ENCODE data around the gene DHDDS. TPM values are rescaled to one million over a fixed set of nuclear protein-coding genes. Genes with fewer than 3 reads are reported as not detected.
A peak's percentile ranks its signal among the peaks of the same experiment; 100 is the strongest.

Gene DHDDS
- total RNA-seq, 1 donor from 2014 or later, result 30.5 TPM

GRCh38 chr1:26475989-26476388 lies 43.9 kb downstream of the DHDDS start:
- no peaks in the 10 kb centered on the region for H3K9me3 ChIP-seq (ENCODE audit: low read depth)
- H3K4me3 ChIP-seq, result no peak overlapping the region
- Mint-ChIP-seq H3K4me3 (no peak overlapping the region), H3K27ac (no peak overlapping the region), H3K9me3 (no peaks in the 10 kb centered on the region), H3K36me3 (peaks cover 46% of the 10 kb centered on the region), H3K27me3 (ENCODE audit: insufficient read depth, low read depth) (peaks cover 4% of the 10 kb centered on the region), H3K4me1 (peaks cover 32% of the 10 kb centered on the region)
- DNase-seq (ENCODE audit: low spot score), result no peak
- no peak overlapping the region for H3K9ac ChIP-seq
- H3K27me3 ChIP-seq, result no peaks in the 10 kb centered on the region
- peaks cover 54% of the 10 kb centered on the region for H4K20me1 ChIP-seq (ENCODE audit: low read depth)
- H3F3A ChIP-seq (ENCODE audit: low read depth), result peaks cover 69% of the 10 kb centered on the region
- peaks cover 32% of the 10 kb centered on the region for H3K36me3 ChIP-seq
- H3K27ac ChIP-seq, result peak overlapping the region; percentile 47
- H3K79me2 ChIP-seq (ENCODE audit: low read depth), result peaks cover 42% of the 10 kb centered on the region
- peak overlapping the region; percentile 40 for H3K4me2 ChIP-seq
- TF ChIP-seq EZH2 (IDR thresholded peaks at IDR 0.05) (no peak), CTCF (IDR thresholded peaks at IDR 0.05) (no peak)
- H2AFZ ChIP-seq (replicated peaks), result no peak overlapping the region
- peaks cover 18% of the 10 kb centered on the region for H3K4me1 ChIP-seq

- no peak for DNase-seq (ENCODE audit: low spot score)
- H3K27ac ChIP-seq, result peak overlapping the region; percentile 19
- no peak overlapping the region for H3K27ac Mint-ChIP-seq
- no peaks in the 10 kb centered on the region for H3K27me3 ChIP-seq
- H3K79me2 ChIP-seq (ENCODE audit: low read depth), result peaks cover 42% of the 10 kb centered on the region
- no peak overlapping the region for H3K9ac ChIP-seq
- H3K9me3 Mint-ChIP-seq, result no peaks in the 10 kb centered on the region
- H3K4me1 ChIP-seq, result peaks cover 15% of the 10 kb centered on the region
- no peak overlapping the region for H3K4me2 ChIP-seq
- H2AFZ ChIP-seq (replicated peaks), result no peak overlapping the region
- peaks cover 49% of the 10 kb centered on the region for H3K36me3 Mint-ChIP-seq
- H4K20me1 ChIP-seq (ENCODE audit: low read depth), result peaks cover 44% of the 10 kb centered on the region
- H3K27me3 Mint-ChIP-seq (ENCODE audit: insufficient read depth, low read depth), result peaks cover 5% of the 10 kb centered on the region
- H3K4me3 Mint-ChIP-seq, result no peak overlapping the region
- no peak overlapping the region for H3K4me3 ChIP-seq
- H3F3A ChIP-seq (ENCODE audit: low read depth), result peaks cover 67% of the 10 kb centered on the region
- H3K36me3 ChIP-seq, result peaks cover 32% of the 10 kb centered on the region
- TF ChIP-seq EZH2phosphoT487 (IDR thresholded peaks at IDR 0.05), result no peak
- TF ChIP-seq EZH2 (IDR thresholded peaks at IDR 0.05), result no peak
- no peak for TF ChIP-seq CTCF (IDR thresholded peaks at IDR 0.05)
- H3K9me3 ChIP-seq (ENCODE audit: low read depth), result no peaks in the 10 kb centered on the region
- H3K4me1 Mint-ChIP-seq, result peaks cover 26% of the 10 kb centered on the region
Measured at GRCh38 chr1:26476958-26477357, 44.8 kb downstream of the DHDDS start.

- H3K4me3 ChIP-seq, result no peak overlapping the region
- no peak overlapping the region for H2AFZ ChIP-seq (replicated peaks)
- H3K27me3 ChIP-seq, result no peaks in the 10 kb centered on the region
- H3K27ac ChIP-seq, result peak overlapping the region; percentile 19
- peaks cover 32% of the 10 kb centered on the region for H3K36me3 ChIP-seq
- TF ChIP-seq EZH2phosphoT487 (IDR thresholded peaks at IDR 0.05) (no peak), EZH2 (IDR thresholded peaks at IDR 0.05) (no peak), CTCF (IDR thresholded peaks at IDR 0.05) (no peak)
- no peak overlapping the region for H3K4me3 Mint-ChIP-seq
- no peak overlapping the region for H3K27ac Mint-ChIP-seq
- H3K9me3 ChIP-seq (ENCODE audit: low read depth), result no peaks in the 10 kb centered on the region
- H3F3A ChIP-seq (ENCODE audit: low read depth), result peaks cover 68% of the 10 kb centered on the region
- H4K20me1 ChIP-seq (ENCODE audit: low read depth), result peaks cover 43% of the 10 kb centered on the region
- no peaks in the 10 kb centered on the region for H3K9me3 Mint-ChIP-seq
- no peak overlapping the region for H3K4me2 ChIP-seq
- H3K79me2 ChIP-seq (ENCODE audit: low read depth), result peaks cover 40% of the 10 kb centered on the region
- peaks cover 49% of the 10 kb centered on the region for H3K36me3 Mint-ChIP-seq
- no peak for DNase-seq (ENCODE audit: low spot score)
- H3K4me1 ChIP-seq, result peaks cover 15% of the 10 kb centered on the region
- peaks cover 26% of the 10 kb centered on the region for H3K4me1 Mint-ChIP-seq
- H3K9ac ChIP-seq, result no peak overlapping the region
- H3K27me3 Mint-ChIP-seq (ENCODE audit: insufficient read depth, low read depth), result peaks cover 7% of the 10 kb centered on the region
Measured at GRCh38 chr1:26477446-26478152, 45.5 kb downstream of the DHDDS start.
